B cell (primary cell): ENCODE results near the gene FAM53A. TPM values are rescaled to one million over a fixed set of nuclear protein-coding genes. Genes with fewer than 3 reads are reported as not detected.

Source experiments
- ATAC-seq: fragments of 200-7000 bp; cut with Tn5 transposase; one replicate; pipeline ENCODE4 v1.10.0; 2021; ENCODE audit warnings: low read depth, mild to moderate bottlenecking, moderate number of reproducible peaks, moderate library complexity
- CTCF ChIA-PET: fragments of 350-600 bp; sonication (Branson Sonifier 250); formaldehyde crosslinking; loops from one replicate; lab custom pipeline; 2021; ENCODE audit warnings: antibody characterized with exemption, inconsistent platforms; lab: Charles Lee
- POLR2A ChIA-PET: fragments of 350-600 bp; sonication (Branson Sonifier 250); formaldehyde crosslinking; loops from one replicate; lab custom pipeline; 2021; ENCODE audit warnings: antibody characterized with exemption; lab: Charles Lee
- DNase-seq: peaks from one replicate; pipeline ENCODE4 v3.0.0; 2013
- H2AFZ ChIP-seq: 2 replicates; pipeline ENCODE4 v1.6.1; 2012; ENCODE audit warnings: mild to moderate bottlenecking, low read depth, low read length; ENCODE audit not compliant: insufficient read depth, poor library complexity, severe bottlenecking
- H3K27ac ChIP-seq, 2 donors: 1 replicate in 1 of 2; 2 replicates in 1 of 2; pipeline ENCODE4 v1.5.1; 2012 to 2013; ENCODE audit warnings: low read length in 2 of 2, mild to moderate bottlenecking in 2 of 2, moderate library complexity in 1 of 2
- H3K27me3 ChIP-seq, 4 experiments: fragments of 200-600 bp in 1 of 4; sonication (generic) in 1 of 4; replicated peaks in 1 of 4; 1 replicate in 2 of 4; 2 replicates in 2 of 4; pipeline versions ENCODE4 v1.6.1 to v1.7.0; 2013 to 2016; ENCODE audit warnings: low read length in 3 of 4, mild to moderate bottlenecking in 2 of 4, mixed read lengths in 1 of 4, moderate library complexity in 1 of 4; ENCODE audit not compliant: insufficient read depth in 4 of 4, control insufficient read depth in 3 of 4; ENCODE audit errors: control extremely low read depth in 1 of 4
- H3K36me3 ChIP-seq, 2 experiments: replicated peaks in 1 of 2; 1 replicate in 1 of 2; 2 replicates in 1 of 2; pipeline versions ENCODE4 v1.6.1 to v1.7.1; 2013; ENCODE audit warnings: low read length in 1 of 2; ENCODE audit not compliant: insufficient read depth in 2 of 2, control insufficient read depth in 1 of 2; ENCODE audit errors: control extremely low read depth in 1 of 2, extremely low read depth in 1 of 2
- H3K4me1 ChIP-seq, 2 donors: fragments of 200-600 bp in 1 of 2; sonication (generic) in 1 of 2; 1 replicate in 1 of 2; 2 replicates in 1 of 2; pipeline versions ENCODE4 v1.5.1 to v1.6.1; 2013 to 2017; ENCODE audit warnings: low read length in 2 of 2; ENCODE audit not compliant: control insufficient read depth in 2 of 2, insufficient read depth in 2 of 2
- H3K4me2 ChIP-seq: replicated peaks from 2 replicates; pipeline ENCODE3; 2012; ENCODE audit warnings: mild to moderate bottlenecking, low read depth, low read length; ENCODE audit not compliant: poor library complexity, severe bottlenecking
- H3K4me3 ChIP-seq, 5 experiments: fragments of 200-600 bp in 1 of 5; sonication (generic) in 1 of 5; 1 replicate in 3 of 5; 2 replicates in 2 of 5; pipeline versions ENCODE4 v1.5.1 to v1.7.0; 2011 to 2016; ENCODE audit warnings: low read length in 4 of 5, mild to moderate bottlenecking in 4 of 5, low read depth in 2 of 5, control low read depth in 1 of 5, moderate library complexity in 1 of 5; ENCODE audit not compliant: insufficient read depth in 1 of 5; ENCODE audit errors: control extremely low read depth in 1 of 5, extremely low read depth in 1 of 5
- H3K79me2 ChIP-seq: fragments of 200-600 bp; sonication (generic); one replicate; pipeline ENCODE4 v1.6.0; 2016; ENCODE audit warnings: low read length; ENCODE audit not compliant: control insufficient read depth, insufficient read depth
- H3K9ac ChIP-seq: fragments of 200-600 bp; sonication (generic); 2 replicates; pipeline ENCODE4 v1.6.1; 2017; ENCODE audit warnings: mild to moderate bottlenecking, low read length, moderate library complexity
- H3K9me3 ChIP-seq, 3 donors: one replicate each; pipeline versions ENCODE4 v1.6.1 to v1.7.1; 2013; ENCODE audit warnings: low read length in 2 of 3; ENCODE audit not compliant: control insufficient read depth in 2 of 3, insufficient read depth in 1 of 3; ENCODE audit errors: control extremely low read depth in 1 of 3
- H4K20me1 ChIP-seq: 2 replicates; pipeline ENCODE4 v1.6.0; 2012; ENCODE audit warnings: mild to moderate bottlenecking, low read length; ENCODE audit not compliant: insufficient read depth, control insufficient read depth, poor library complexity, severe bottlenecking
- H3K27ac Mint-ChIP-seq: one replicate; pipeline ENCODE4 v1.8.0; 2021; ENCODE audit warnings: mixed read lengths
- H3K27me3 Mint-ChIP-seq: one replicate; pipeline ENCODE4 v1.8.0; 2021; ENCODE audit warnings: mixed read lengths
- H3K4me1 Mint-ChIP-seq: one replicate; pipeline ENCODE4 v1.8.0; 2021; ENCODE audit warnings: mixed read lengths
- H3K4me3 Mint-ChIP-seq: one replicate; pipeline ENCODE4 v1.8.0; 2021; ENCODE audit warnings: mixed read lengths
- H3K9me3 Mint-ChIP-seq: one replicate; pipeline ENCODE4 v1.8.0; 2022; ENCODE audit warnings: mixed read lengths; ENCODE audit not compliant: insufficient read depth
- CTCF ChIP-seq: fragments of 200-600 bp; IDR thresholded peaks from one replicate; pipeline ENCODE4 v1.8.0; 2022; ENCODE audit warnings: antibody characterized with exemption, mild to moderate bottlenecking
- EZH2 ChIP-seq: IDR thresholded peaks from 2 replicates; pipeline ENCODE4 v1.6.1; 2012; ENCODE audit warnings: borderline replicate concordance, low read depth, mild to moderate bottlenecking, moderate library complexity, low read length; ENCODE audit not compliant: insufficient read depth, poor library complexity, severe bottlenecking
- WGBS: methylation state at CpG from one replicate; pipeline ENCODE4 v1.1.5; 2013; ENCODE audit warnings: missing lambda C conversion rate; ENCODE audit not compliant: insufficient coverage; 5-methylcytosine and 5-hydroxymethylcytosine counted together
- intact Hi-C: fragments of 100-400 bp; cut with micrococcal nuclease; formaldehyde crosslinking; loops from one replicate; pipeline ENCODE4 v1.10.0; 2022
- polyA plus RNA-seq: library from polyadenylated mRNA; depleted of rRNA; stranded (reverse); fragments of >200 nt; gene quantifications from 2 replicates; pipeline ENCODE4 v1.2.3, GENCODE V29; 2012
- total RNA-seq, 2 donors: library from RNA; stranded (reverse); fragments of 120-200 nt in 1 of 2; gene quantifications; 1 replicate in 1 of 2; 2 replicates in 1 of 2; pipeline versions ENCODE4 v1.2.3 to v1.2.4, GENCODE V29; 2013 to 2022

FAM53A gene
- total and polyA plus RNA-seq, 2 donors (not counting 1 experiment from before 2014, with no cell fraction given): 2.2 to 4.2 TPM

DNA sequence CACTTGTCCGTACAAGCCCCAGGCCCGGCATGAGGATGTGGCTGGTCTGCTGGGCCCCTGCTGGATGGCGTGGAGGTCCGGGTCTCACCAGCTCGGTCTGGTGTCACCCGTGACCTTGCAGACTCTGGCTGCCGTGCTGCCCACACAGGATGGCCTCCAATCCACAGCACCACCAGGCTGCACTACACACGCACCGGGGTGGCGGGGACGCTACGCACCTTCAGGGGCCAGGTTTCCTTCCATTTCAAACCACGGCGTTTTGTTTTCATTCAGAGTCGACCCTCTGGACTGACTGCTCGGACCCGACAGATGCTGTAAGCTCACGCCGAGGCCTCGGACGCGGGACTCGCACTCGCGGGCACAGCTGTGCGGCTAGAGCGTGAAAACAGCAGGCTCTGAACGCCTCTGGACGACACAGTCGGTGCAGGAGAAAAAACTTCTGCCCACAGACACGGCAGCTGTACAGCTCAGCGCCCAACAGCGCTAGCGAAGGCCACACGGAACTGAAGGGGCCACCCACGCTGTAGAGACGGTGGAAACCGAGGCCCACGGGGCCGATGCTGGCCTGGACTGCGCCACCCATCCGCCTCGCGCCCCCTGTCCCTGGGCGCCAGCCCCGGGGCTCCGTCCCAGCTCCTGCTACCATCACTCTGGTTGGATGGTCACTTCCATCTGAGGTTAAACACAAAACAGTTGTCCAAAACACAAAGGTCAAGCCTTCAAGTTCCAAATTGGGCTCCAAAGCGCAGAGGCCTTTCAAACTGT lies 40.0 kb downstream of the FAM53A start:
- H3K79me2 ChIP-seq: no peaks in the 10 kb centered on the region
- H3K27me3 Mint-ChIP-seq: no peaks in the 10 kb centered on the region
- CTCF ChIA-PET: interaction anchor here (0.9 kb wide), 1 partner anchor 50 kb away, joined by 3 read pairs; no protein-coding TSS in a partner anchor
- POLR2A ChIA-PET: no interaction called here
- no peak overlapping the region for H3K4me2 ChIP-seq
- H3K4me3 Mint-ChIP-seq: no peak overlapping the region
- H3K9me3 ChIP-seq: no peaks in the 10 kb centered on the region
- no peak overlapping the region for H3K27ac Mint-ChIP-seq
- TF ChIP-seq CTCF (no peak), EZH2 (no peak)
- H2AFZ ChIP-seq: no peak overlapping the region
- no peak overlapping the region for H3K9ac ChIP-seq
- WGBS: 97% methylated on average over 48 of the region's 48 CpGs
- no peak overlapping the region for H3K27ac ChIP-seq
- H3K4me1 ChIP-seq: no peaks in the 10 kb centered on the region
- no peaks in the 10 kb centered on the region for H3K36me3 ChIP-seq
- no peaks in the 10 kb centered on the region for H4K20me1 ChIP-seq
- no peaks in the 10 kb centered on the region for H3K27me3 ChIP-seq
- intact Hi-C loops: no loop called here
- ATAC-seq (no peak), DNase-seq (no peak)
- no peaks in the 10 kb centered on the region for H3K9me3 Mint-ChIP-seq
- no peak overlapping the region for H3K4me3 ChIP-seq
- no peaks in the 10 kb centered on the region for H3K4me1 Mint-ChIP-seq

DNA sequence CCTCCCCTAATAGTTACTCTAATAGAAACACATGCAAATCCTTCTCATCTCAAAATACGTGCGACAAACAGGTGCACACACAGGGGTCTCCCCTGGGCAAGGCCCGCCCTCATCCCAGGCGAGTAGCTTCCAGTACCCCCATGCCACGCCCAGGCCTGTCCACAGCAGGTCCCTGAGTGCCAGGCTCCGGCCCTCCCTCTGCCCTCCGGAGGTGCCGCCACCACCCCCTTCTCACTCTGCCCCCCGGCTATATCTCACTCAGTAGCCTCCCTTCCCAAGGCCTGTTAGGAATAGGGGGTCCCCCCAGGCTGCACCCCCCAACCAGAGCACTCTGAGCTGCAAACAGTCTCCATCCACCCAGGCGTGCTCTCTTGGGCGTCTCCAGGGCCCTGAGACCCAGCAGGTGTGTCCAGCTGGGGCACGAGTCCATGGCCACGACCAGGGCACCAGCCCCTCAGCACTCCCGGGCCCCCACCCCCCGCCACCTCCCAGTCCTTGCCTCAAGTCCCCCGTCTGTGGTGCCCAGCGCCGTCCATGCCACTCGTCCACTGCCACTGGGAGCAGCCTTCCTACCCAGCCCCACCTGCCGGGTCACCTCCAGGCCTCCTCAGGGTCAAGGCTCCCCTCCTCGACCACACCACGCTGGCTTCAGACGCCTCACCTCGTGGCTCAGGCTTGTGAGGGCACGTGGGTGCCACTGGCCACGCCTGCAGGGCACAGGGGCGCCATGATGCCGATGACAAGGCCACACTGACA lies 41.7 kb downstream of the FAM53A start:
- Mint-ChIP-seq H3K4me1 (no peaks in the 10 kb centered on the region), H3K4me3 (no peak overlapping the region), H3K27ac (no peak overlapping the region), H3K9me3 (no peaks in the 10 kb centered on the region), H3K27me3 (no peaks in the 10 kb centered on the region)
- WGBS: 90% methylated on average over 23 of the region's 28 CpGs
- no peak overlapping the region for H3K9ac ChIP-seq
- H3K79me2 ChIP-seq: no peaks in the 10 kb centered on the region
- POLR2A ChIA-PET: no interaction called here
- no peaks in the 10 kb centered on the region for H3K4me1 ChIP-seq
- CTCF ChIA-PET: interaction anchor here (1.1 kb wide), 1 partner anchor 13 kb away, joined by 3 read pairs; no protein-coding TSS in a partner anchor
- no peak overlapping the region for H3K4me3 ChIP-seq
- H3K27ac ChIP-seq: no peak overlapping the region
- H4K20me1 ChIP-seq: no peaks in the 10 kb centered on the region
- no peak for ATAC-seq
- no peak overlapping the region for H2AFZ ChIP-seq
- no peak for TF ChIP-seq CTCF
- TF ChIP-seq EZH2: no peak
- no peak overlapping the region for H3K4me2 ChIP-seq
- H3K9me3 ChIP-seq: no peaks in the 10 kb centered on the region
- no peaks in the 10 kb centered on the region for H3K36me3 ChIP-seq
- intact Hi-C loops: no loop called here
- H3K27me3 ChIP-seq: peaks cover 0 to 2% (median 0%) of the 10 kb centered on the region in 4 experiments
- DNase-seq: no peak
